WTC11 (cell line): ENCODE results near the gene CMKLR1.

Experiments
- FOXJ3 ChIP-seq: sonication (generic); formaldehyde crosslinking; IDR thresholded peaks from 2 replicates; pipeline ENCODE4 v1.9.0; 2021; ENCODE audit warnings: missing genetic modification reagents, mild to moderate bottlenecking, borderline replicate concordance
- JAZF1 ChIP-seq: fragments of 250-450 bp; sonication (Bioruptor Pico); IDR thresholded peaks from 2 replicates; pipeline ENCODE4 v1.9.0; 2021; ENCODE audit warnings: moderate library complexity, mild to moderate bottlenecking, inconsistent platforms
- NFYB ChIP-seq: sonication (generic); formaldehyde crosslinking; conservative IDR thresholded peaks from 2 replicates; pipeline ENCODE4 v1.8.0; 2022; ENCODE audit warnings: low read depth, missing genetic modification reagents
- TF ChIP-seq, protein P1 (sequence below): fragments of 250-450 bp; sonication (Bioruptor Pico); IDR thresholded peaks from 2 replicates; pipeline ENCODE4 v1.9.0; 2021; ENCODE audit warnings: mild to moderate bottlenecking
- TF ChIP-seq, protein P2 (sequence below): fragments of 200-600 bp; IDR thresholded peaks from 2 replicates; pipeline ENCODE4 v1.8.0; 2022; ENCODE audit warnings: antibody characterized with exemption
- TF ChIP-seq, protein P3 (sequence below): sonication (generic); formaldehyde crosslinking; IDR thresholded peaks from 2 replicates; pipeline ENCODE4 v1.8.1; 2022; ENCODE audit warnings: mild to moderate bottlenecking, missing genetic modification reagents, moderate library complexity, borderline replicate concordance

DNA sequence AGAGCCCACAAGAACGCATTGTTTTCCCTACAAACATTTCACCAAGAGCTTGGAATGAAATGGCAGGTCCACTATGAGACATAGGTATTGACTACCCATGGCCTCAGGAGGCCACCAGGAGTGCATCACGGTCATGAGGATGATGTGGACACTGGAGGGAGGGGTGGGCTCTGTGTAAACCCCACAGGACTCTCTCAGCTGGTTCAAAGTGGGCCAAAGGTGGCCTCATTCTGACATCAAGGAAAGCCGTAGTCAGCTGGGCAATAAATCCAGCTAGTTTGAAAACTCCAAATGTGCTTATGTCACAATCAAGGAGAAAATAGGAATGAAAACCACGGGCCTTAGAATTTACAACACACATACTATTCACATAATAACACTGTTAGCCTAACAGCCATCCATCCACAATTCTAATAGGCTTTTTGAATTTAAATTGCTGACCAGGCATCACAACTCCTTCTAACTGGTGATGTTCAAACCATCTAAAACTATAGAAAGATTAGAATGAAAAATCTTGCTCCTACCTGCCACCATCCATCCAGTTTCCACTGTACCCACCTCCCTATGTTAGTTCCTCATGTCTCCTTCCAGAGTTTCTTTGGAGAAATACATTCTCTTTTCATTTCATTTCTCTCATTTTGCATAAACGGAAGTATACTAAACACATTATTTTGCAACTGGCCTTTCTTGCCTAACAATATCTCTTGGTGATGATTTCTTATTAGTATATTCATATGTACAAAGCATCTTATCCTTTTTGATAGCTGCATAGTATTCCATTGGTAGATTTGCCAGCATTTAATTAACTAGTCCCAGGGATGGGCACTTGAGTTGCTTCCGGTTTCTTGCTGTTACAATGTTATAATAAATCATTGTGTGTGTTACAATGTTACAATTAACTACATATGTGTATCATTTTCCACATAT is 21.5 kb downstream of the CMKLR1 start:
- TF ChIP-seq, protein P1, sequence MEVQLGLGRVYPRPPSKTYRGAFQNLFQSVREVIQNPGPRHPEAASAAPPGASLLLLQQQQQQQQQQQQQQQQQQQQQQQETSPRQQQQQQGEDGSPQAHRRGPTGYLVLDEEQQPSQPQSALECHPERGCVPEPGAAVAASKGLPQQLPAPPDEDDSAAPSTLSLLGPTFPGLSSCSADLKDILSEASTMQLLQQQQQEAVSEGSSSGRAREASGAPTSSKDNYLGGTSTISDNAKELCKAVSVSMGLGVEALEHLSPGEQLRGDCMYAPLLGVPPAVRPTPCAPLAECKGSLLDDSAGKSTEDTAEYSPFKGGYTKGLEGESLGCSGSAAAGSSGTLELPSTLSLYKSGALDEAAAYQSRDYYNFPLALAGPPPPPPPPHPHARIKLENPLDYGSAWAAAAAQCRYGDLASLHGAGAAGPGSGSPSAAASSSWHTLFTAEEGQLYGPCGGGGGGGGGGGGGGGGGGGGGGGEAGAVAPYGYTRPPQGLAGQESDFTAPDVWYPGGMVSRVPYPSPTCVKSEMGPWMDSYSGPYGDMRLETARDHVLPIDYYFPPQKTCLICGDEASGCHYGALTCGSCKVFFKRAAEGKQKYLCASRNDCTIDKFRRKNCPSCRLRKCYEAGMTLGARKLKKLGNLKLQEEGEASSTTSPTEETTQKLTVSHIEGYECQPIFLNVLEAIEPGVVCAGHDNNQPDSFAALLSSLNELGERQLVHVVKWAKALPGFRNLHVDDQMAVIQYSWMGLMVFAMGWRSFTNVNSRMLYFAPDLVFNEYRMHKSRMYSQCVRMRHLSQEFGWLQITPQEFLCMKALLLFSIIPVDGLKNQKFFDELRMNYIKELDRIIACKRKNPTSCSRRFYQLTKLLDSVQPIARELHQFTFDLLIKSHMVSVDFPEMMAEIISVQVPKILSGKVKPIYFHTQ (CRISPR knock-in tag) = no peak
- TF ChIP-seq, protein P2, sequence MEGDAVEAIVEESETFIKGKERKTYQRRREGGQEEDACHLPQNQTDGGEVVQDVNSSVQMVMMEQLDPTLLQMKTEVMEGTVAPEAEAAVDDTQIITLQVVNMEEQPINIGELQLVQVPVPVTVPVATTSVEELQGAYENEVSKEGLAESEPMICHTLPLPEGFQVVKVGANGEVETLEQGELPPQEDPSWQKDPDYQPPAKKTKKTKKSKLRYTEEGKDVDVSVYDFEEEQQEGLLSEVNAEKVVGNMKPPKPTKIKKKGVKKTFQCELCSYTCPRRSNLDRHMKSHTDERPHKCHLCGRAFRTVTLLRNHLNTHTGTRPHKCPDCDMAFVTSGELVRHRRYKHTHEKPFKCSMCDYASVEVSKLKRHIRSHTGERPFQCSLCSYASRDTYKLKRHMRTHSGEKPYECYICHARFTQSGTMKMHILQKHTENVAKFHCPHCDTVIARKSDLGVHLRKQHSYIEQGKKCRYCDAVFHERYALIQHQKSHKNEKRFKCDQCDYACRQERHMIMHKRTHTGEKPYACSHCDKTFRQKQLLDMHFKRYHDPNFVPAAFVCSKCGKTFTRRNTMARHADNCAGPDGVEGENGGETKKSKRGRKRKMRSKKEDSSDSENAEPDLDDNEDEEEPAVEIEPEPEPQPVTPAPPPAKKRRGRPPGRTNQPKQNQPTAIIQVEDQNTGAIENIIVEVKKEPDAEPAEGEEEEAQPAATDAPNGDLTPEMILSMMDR = no peak
- TF ChIP-seq NFYB (CRISPR knock-in tag) = no peak
- TF ChIP-seq JAZF1 (CRISPR knock-in tag) = no peak
- TF ChIP-seq, protein P3, sequence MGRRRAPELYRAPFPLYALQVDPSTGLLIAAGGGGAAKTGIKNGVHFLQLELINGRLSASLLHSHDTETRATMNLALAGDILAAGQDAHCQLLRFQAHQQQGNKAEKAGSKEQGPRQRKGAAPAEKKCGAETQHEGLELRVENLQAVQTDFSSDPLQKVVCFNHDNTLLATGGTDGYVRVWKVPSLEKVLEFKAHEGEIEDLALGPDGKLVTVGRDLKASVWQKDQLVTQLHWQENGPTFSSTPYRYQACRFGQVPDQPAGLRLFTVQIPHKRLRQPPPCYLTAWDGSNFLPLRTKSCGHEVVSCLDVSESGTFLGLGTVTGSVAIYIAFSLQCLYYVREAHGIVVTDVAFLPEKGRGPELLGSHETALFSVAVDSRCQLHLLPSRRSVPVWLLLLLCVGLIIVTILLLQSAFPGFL = no peak
- TF ChIP-seq FOXJ3 (CRISPR knock-in tag) = no peak
